22Rv1 (cell line): Measurements from ENCODE around the gene LTA.

Experiments
- CTCF ChIP-seq: fragments of 450-650 bp; IDR thresholded peaks from 2 replicates; pipeline ENCODE4 v1.5.1; 2017; ENCODE audit warnings: mild to moderate bottlenecking
- ZFX ChIP-seq: fragments of 450-650 bp; IDR thresholded peaks from 2 replicates; pipeline ENCODE4 v1.6.1; 2017; ENCODE audit warnings: antibody characterized with exemption, borderline replicate concordance

GRCh38 chr6:31534011-31534410, 38.1 kb upstream of the LTA start:
- TF ChIP-seq CTCF: no peak
- no peak for TF ChIP-seq ZFX
